OCI-LY1 (cell line): ENCODE results near the gene KCNMA1.

ENCODE experiments used
- H2AFZ ChIP-seq: fragments of 200-600 bp; sonication (generic), shearing (Covaris generic); 2 replicates; pipeline ENCODE4 v1.6.0; 2014; ENCODE audit warnings: antibody characterized with exemption, mild to moderate bottlenecking, low read length
- H3F3A ChIP-seq: fragments of 200-600 bp; sonication (generic), shearing (Covaris generic); 2 replicates; pipeline ENCODE4 v1.6.0; 2014; ENCODE audit warnings: mild to moderate bottlenecking, antibody characterized with exemption, low read length, moderate library complexity; ENCODE audit not compliant: insufficient read depth
- H3K27ac ChIP-seq: fragments of 200-600 bp; sonication (generic); 2 replicates; pipeline ENCODE4 v1.5.1; 2014; ENCODE audit warnings: low read length, mixed run types, mild to moderate bottlenecking, low read depth; ENCODE audit not compliant: poor library complexity, severe bottlenecking
- H3K27me3 ChIP-seq: fragments of 200-600 bp; sonication (generic); 2 replicates; pipeline ENCODE4 v1.6.0; 2014; ENCODE audit warnings: antibody characterized with exemption, mild to moderate bottlenecking, low read length, moderate library complexity; ENCODE audit not compliant: insufficient read depth
- H3K36me3 ChIP-seq: fragments of 200-600 bp; sonication (generic); 2 replicates; pipeline ENCODE4 v1.6.1; 2014; ENCODE audit warnings: mild to moderate bottlenecking, antibody characterized with exemption, low read length, moderate library complexity, mixed read lengths; ENCODE audit not compliant: insufficient read depth
- H3K4me1 ChIP-seq: fragments of 200-600 bp; sonication (generic); 2 replicates; pipeline ENCODE4 v1.5.1; 2014; ENCODE audit warnings: mild to moderate bottlenecking, low read length, moderate library complexity; ENCODE audit not compliant: insufficient read depth, severe bottlenecking
- H3K4me2 ChIP-seq: fragments of 200-600 bp; sonication (generic), shearing (Covaris generic); 2 replicates; pipeline ENCODE4 v1.6.1; 2014; ENCODE audit warnings: low read length
- H3K4me3 ChIP-seq: fragments of 200-600 bp; sonication (generic); 2 replicates; pipeline ENCODE4 v1.5.1; 2014; ENCODE audit warnings: low read length, low read depth, mild to moderate bottlenecking, mixed read lengths; ENCODE audit not compliant: poor library complexity, severe bottlenecking
- H3K79me2 ChIP-seq: fragments of 200-600 bp; shearing (Covaris generic); 2 replicates; pipeline ENCODE4 v1.6.1; 2016; ENCODE audit warnings: mixed run types, low read length, mixed read lengths; ENCODE audit not compliant: insufficient read depth
- H3K9ac ChIP-seq: fragments of 200-600 bp; sonication (generic), shearing (Covaris generic); 2 replicates; pipeline ENCODE4 v1.6.1; 2014; ENCODE audit warnings: mild to moderate bottlenecking, low read length, mixed read lengths
- H3K9me2 ChIP-seq: fragments of 200-600 bp; sonication (generic), shearing (Covaris generic); 2 replicates; pipeline ENCODE4 v1.6.1; 2014; ENCODE audit warnings: low read depth, mild to moderate bottlenecking, low read length, mixed read lengths
- H3K9me3 ChIP-seq: fragments of 200-600 bp; shearing (Covaris generic); 2 replicates; pipeline ENCODE4 v1.6.1; 2014; ENCODE audit warnings: low read length, mixed read lengths
- H4K20me1 ChIP-seq: fragments of 200-600 bp; sonication (generic), shearing (Covaris generic); 2 replicates; pipeline ENCODE4 v1.6.0; 2016; ENCODE audit warnings: mild to moderate bottlenecking, low read length; ENCODE audit not compliant: insufficient read depth
- CTCF ChIP-seq: fragments of 200-600 bp; sonication (generic), shearing (Covaris generic); IDR thresholded peaks from 2 replicates; pipeline ENCODE4 v1.5.1; 2017; ENCODE audit warnings: mild to moderate bottlenecking, antibody characterized with exemption, low read length, moderate library complexity, mixed read lengths
- EZH2 ChIP-seq: fragments of 200-600 bp; sonication (generic), shearing (Covaris generic); IDR thresholded peaks from 2 replicates; pipeline ENCODE4 v1.8.0; 2017; ENCODE audit warnings: borderline replicate concordance, mixed run types, mild to moderate bottlenecking, antibody characterized with exemption, low read length, moderate library complexity, mixed read lengths

The KCNMA1 gene

GRCh38 chr10:77168861-77169260 is 468.7 kb downstream of the KCNMA1 start:
- no peaks in the 10 kb centered on the region for H4K20me1 ChIP-seq
- no peaks in the 10 kb centered on the region for H3K36me3 ChIP-seq
- H3K27ac ChIP-seq, result no peak overlapping the region
- H3K4me3 ChIP-seq, result no peak overlapping the region
- no peaks in the 10 kb centered on the region for H3K9me3 ChIP-seq
- H3F3A ChIP-seq, result no peaks in the 10 kb centered on the region
- no peak for TF ChIP-seq CTCF
- TF ChIP-seq EZH2, result no peak
- H2AFZ ChIP-seq, result no peak overlapping the region
- H3K27me3 ChIP-seq, result no peaks in the 10 kb centered on the region
- no peaks in the 10 kb centered on the region for H3K4me1 ChIP-seq
- H3K4me2 ChIP-seq, result no peak overlapping the region
- no peaks in the 10 kb centered on the region for H3K79me2 ChIP-seq
- H3K9ac ChIP-seq, result no peak overlapping the region
- H3K9me2 ChIP-seq, result no peaks in the 10 kb centered on the region

GRCh38 chr10:77168161-77168560 is 469.4 kb downstream of the KCNMA1 start:
- H3K27ac ChIP-seq, result no peak overlapping the region
- H3K4me3 ChIP-seq, result no peak overlapping the region
- no peaks in the 10 kb centered on the region for H3K79me2 ChIP-seq
- no peaks in the 10 kb centered on the region for H4K20me1 ChIP-seq
- no peak overlapping the region for H3K4me2 ChIP-seq
- H3K4me1 ChIP-seq, result no peaks in the 10 kb centered on the region
- H2AFZ ChIP-seq, result no peak overlapping the region
- no peak overlapping the region for H3K9ac ChIP-seq
- no peaks in the 10 kb centered on the region for H3K36me3 ChIP-seq
- H3K27me3 ChIP-seq, result no peaks in the 10 kb centered on the region
- H3K9me2 ChIP-seq, result no peaks in the 10 kb centered on the region
- H3K9me3 ChIP-seq, result no peaks in the 10 kb centered on the region
- TF ChIP-seq EZH2, result no peak
- TF ChIP-seq CTCF, result no peak
- no peaks in the 10 kb centered on the region for H3F3A ChIP-seq

- Histone ChIP-seq H2AFZ (no peak overlapping the region), H3K27ac (no peak overlapping the region), H3K9ac (no peak overlapping the region), H3F3A (no peaks in the 10 kb centered on the region), H3K27me3 (no peaks in the 10 kb centered on the region), H3K4me3 (no peak overlapping the region), H3K9me3 (no peaks in the 10 kb centered on the region), H3K79me2 (no peaks in the 10 kb centered on the region), H3K9me2 (no peaks in the 10 kb centered on the region), H3K36me3 (no peaks in the 10 kb centered on the region), H3K4me1 (no peaks in the 10 kb centered on the region), H3K4me2 (no peak overlapping the region), H4K20me1 (no peaks in the 10 kb centered on the region)
- peak; percentile 70 for TF ChIP-seq CTCF
- TF ChIP-seq EZH2, result no peak
These were observed 472.0 kb downstream of the KCNMA1 start for GRCh38 chr10:77165445-77166208.
